LHCN-M2 (cell line): Measurements from ENCODE around the gene CYP2C18. TPM values are rescaled to one million over a fixed set of nuclear protein-coding genes. Genes with fewer than 3 reads are reported as not detected.
"Not testable (repeated sequence)": the region's sequence is repeated elsewhere in the genome, so short reads cannot be mapped to it uniquely, and the experiment has no call there.

Experiments
- DNase-seq: peaks from one replicate; pipeline ENCODE4 v3.0.0-alpha.2; 2012; ENCODE audit warnings: low read depth
- total RNA-seq: library from RNA; depleted of rRNA; stranded (reverse); fragments of >200 nt; gene quantifications from 2 replicates; pipeline ENCODE4 v1.2.3, GENCODE V29; 2014; rRNA removed

Gene CYP2C18
- total RNA-seq, 1 experiment from 2014 or later, result not detected

GRCh38 chr10:94747137-94747536 is 63.6 kb downstream of the CYP2C18 start:
- no peak for DNase-seq

- DNase-seq, result no peak
Measured at GRCh38 chr10:94747838-94748237, 64.3 kb downstream of the CYP2C18 start.

- no peak for DNase-seq
Measured at GRCh38 chr10:94757916-94758315, 74.4 kb downstream of the CYP2C18 start.

GRCh38 chr10:94760586-94761178 is 77.2 kb downstream of the CYP2C18 start:
- no peak for DNase-seq

- DNase-seq, result no peak
Measured at GRCh38 chr10:94762393-94762792, 78.9 kb downstream of the CYP2C18 start, which contains the start of gene CYP2C19. Gene CYP2C19, plus strand, starts transcription at chr10:94762681. Its CDS starts 25 bp downstream, at chr10:94762706.

GRCh38 chr10:94775425-94775824 is 91.9 kb downstream of the CYP2C18 start:
- not testable (repeated sequence) for DNase-seq

GRCh38 chr10:94777886-94778458 is 94.4 kb downstream of the CYP2C18 start:
- no peak for DNase-seq

GRCh38 chr10:94780844-94781243 is 97.3 kb downstream of the CYP2C18 start:
- no peak for DNase-seq

GRCh38 chr10:94784256-94784655 is 100.7 kb downstream of the CYP2C18 start:
- DNase-seq, result no peak

GRCh38 chr10:94785211-94785610 is 101.7 kb downstream of the CYP2C18 start:
- DNase-seq, result peak; percentile 0

Other genes starting within 250 kb of the CYP2C18 start
- gene HELLS, start 137.9 kb upstream of the CYP2C18 start, total RNA-seq, result 70.1 and 92.9 TPM in 2 replicates
- gene CYP2C19, start 79.0 kb downstream of the CYP2C18 start, total RNA-seq, result not detected in 2 replicates